Peyer's patch (tissue), 4 donors: ENCODE data around the gene ADCY3. TPM values are rescaled to one million over a fixed set of nuclear protein-coding genes. Genes with fewer than 3 reads are reported as not detected.

Experiments used
- DNase-seq, 3 donors: peaks; one replicate each; pipeline ENCODE4 v3.0.0-alpha.2; 2017 to 2019
- H3K27ac ChIP-seq, 4 donors: fragments of 200-600 bp; sonication (generic); one replicate each; pipeline ENCODE4 v1.5.1; 2016 to 2019
- H3K27me3 ChIP-seq, 2 donors: fragments of 200-600 bp; sonication (generic); one replicate each; pipeline ENCODE4 v1.5.1; 2019
- H3K36me3 ChIP-seq, 3 donors: fragments of 200-600 bp; sonication (generic); one replicate each; pipeline ENCODE4 v1.5.1; 2016 to 2019
- H3K4me1 ChIP-seq, 4 donors: fragments of 200-600 bp; sonication (generic); one replicate each; pipeline ENCODE4 v1.5.1; 2016 to 2019
- H3K4me3 ChIP-seq, 4 donors: fragments of 200-600 bp; sonication (generic); 1 replicate in 3 of 4; 2 replicates in 1 of 4; pipeline ENCODE4 v1.5.1; 2016 to 2019; ENCODE audit warnings: mild to moderate bottlenecking in 1 of 4
- H3K9me3 ChIP-seq, 4 donors: fragments of 200-600 bp; sonication (generic); one replicate each; pipeline ENCODE4 v1.5.1; 2016 to 2019; ENCODE audit warnings: mild to moderate bottlenecking in 1 of 4
- POLR2A ChIP-seq, 2 donors: fragments of 450-650 bp; IDR thresholded peaks; one replicate each; pipeline ENCODE4 v1.5.1; 2017; ENCODE audit warnings: antibody characterized with exemption in 2 of 2, mild to moderate bottlenecking in 2 of 2, moderate library complexity in 2 of 2
- total RNA-seq, 4 donors: library from RNA; depleted of rRNA; stranded (reverse); fragments of >200 nt; gene quantifications; one replicate each; pipeline ENCODE4 v1.1.0, GENCODE V29; 2016
- TF ChIP-seq, protein P1 (sequence below), 6 experiments: fragments of 450-650 bp in 4 of 6; fragments of 200-600 bp in 2 of 6; sonication (generic) in 1 of 6; IDR thresholded peaks; one replicate each; pipeline ENCODE4 v1.5.1; 2017 to 2019; ENCODE audit warnings: antibody characterized with exemption in 6 of 6, mild to moderate bottlenecking in 3 of 6, moderate library complexity in 1 of 6

Gene ADCY3
- total RNA-seq, 4 donors from 2014 or later, result 23.6 to 195 (median 56.4) TPM

DNA sequence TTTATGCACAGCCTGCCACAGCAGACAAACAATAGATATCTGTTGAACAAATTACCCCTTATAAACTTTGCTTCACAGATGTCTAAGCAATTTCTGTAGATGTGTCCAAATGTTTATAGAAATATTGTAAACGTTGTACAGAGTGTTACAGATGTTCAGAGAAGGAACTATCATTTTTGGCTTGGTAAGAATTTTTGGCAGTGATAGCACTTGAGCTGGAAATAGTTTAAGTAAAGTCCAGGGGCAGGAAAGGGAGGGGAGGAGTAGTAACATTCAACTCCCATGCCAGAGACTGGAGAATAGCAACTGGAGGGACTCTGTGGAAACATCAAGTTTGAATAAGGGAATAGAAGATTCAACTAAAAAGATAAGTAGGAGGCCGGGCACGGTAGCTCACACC is 131.2 kb downstream of the ADCY3 start:
- Histone ChIP-seq H3K27ac (no peak overlapping the region), H3K4me3 (no peak overlapping the region), H3K36me3 (no peaks in the 10 kb centered on the region), H3K27me3 (no peaks in the 10 kb centered on the region), H3K9me3 (no peaks in the 10 kb centered on the region), H3K4me1 (peaks cover 0 to 2% (median 0%) of the 10 kb centered on the region in 4 donors)
- DNase-seq, result no peak
- TF ChIP-seq, protein P1, sequence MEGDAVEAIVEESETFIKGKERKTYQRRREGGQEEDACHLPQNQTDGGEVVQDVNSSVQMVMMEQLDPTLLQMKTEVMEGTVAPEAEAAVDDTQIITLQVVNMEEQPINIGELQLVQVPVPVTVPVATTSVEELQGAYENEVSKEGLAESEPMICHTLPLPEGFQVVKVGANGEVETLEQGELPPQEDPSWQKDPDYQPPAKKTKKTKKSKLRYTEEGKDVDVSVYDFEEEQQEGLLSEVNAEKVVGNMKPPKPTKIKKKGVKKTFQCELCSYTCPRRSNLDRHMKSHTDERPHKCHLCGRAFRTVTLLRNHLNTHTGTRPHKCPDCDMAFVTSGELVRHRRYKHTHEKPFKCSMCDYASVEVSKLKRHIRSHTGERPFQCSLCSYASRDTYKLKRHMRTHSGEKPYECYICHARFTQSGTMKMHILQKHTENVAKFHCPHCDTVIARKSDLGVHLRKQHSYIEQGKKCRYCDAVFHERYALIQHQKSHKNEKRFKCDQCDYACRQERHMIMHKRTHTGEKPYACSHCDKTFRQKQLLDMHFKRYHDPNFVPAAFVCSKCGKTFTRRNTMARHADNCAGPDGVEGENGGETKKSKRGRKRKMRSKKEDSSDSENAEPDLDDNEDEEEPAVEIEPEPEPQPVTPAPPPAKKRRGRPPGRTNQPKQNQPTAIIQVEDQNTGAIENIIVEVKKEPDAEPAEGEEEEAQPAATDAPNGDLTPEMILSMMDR (IDR thresholded peaks at IDR 0.05), result no peak
- TF ChIP-seq POLR2A (IDR thresholded peaks at IDR 0.05), result no peak

DNA sequence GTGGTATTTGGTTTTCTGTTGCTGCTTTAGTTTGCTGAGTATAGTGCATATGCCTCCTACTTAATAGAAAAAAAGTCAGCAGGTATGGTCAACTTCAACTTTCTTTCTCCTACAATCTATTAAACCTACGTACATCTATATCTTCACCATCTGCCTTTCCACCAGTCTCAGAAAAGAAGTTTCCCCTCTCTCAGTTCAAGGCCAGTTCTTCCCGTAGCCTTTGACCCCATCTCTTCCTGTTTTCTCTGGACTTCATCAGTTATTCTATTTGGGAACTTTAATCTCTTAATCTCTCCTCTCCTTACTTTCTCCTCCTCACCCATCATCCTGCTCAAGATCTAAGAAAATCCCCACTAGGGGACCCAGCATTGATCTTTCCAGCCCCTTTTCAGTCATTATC is 132.5 kb downstream of the ADCY3 start:
- Histone ChIP-seq H3K27ac (no peak overlapping the region), H3K4me3 (no peak overlapping the region), H3K36me3 (no peaks in the 10 kb centered on the region), H3K9me3 (no peaks in the 10 kb centered on the region), H3K27me3 (no peaks in the 10 kb centered on the region), H3K4me1 (no peaks in the 10 kb centered on the region)
- no peak for DNase-seq
- TF ChIP-seq POLR2A (IDR thresholded peaks at IDR 0.05), result no peak
- TF ChIP-seq, protein P1 (IDR thresholded peaks at IDR 0.05), result no peak

DNA sequence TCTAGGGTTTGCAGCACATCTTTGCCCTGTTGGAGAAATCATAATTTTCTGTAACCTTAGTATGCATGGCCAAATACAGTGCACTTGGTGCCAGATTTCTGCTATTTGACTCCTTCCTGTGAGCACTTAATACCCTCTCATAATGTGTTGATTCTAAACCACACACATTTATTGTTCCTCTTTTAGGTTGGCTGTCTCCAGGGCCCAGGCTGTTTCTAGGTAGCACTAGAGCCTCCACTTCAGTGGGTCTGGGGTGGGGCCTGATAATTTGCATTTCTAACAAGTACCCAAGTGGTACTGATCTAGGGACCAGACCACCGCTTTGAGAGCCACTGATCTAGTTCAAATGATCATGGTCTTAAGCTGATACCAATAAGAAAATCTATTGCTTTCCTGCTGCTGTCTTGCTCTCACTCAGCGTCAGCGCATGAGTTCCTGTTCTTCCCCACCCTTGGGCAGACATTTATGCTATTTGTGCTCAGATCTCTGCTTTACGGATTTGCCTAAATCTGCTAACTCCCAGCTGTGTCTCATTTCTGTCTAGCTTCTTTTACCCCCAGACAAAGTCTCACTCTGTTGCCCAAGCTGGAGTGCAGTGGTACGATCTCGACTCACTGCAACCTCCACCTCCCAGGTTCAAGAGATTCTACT is 134.2 kb downstream of the ADCY3 start:
- H3K4me3 ChIP-seq, result no peak overlapping the region
- no peaks in the 10 kb centered on the region for H3K4me1 ChIP-seq
- no peaks in the 10 kb centered on the region for H3K9me3 ChIP-seq
- peak overlapping the region in 1 of 4 donors; percentile 61 for H3K27ac ChIP-seq
- peak in 2 of 3 donors; percentile 69 to 74 for DNase-seq
- H3K27me3 ChIP-seq, result no peaks in the 10 kb centered on the region
- H3K36me3 ChIP-seq, result no peaks in the 10 kb centered on the region
- no peak for TF ChIP-seq POLR2A (IDR thresholded peaks at IDR 0.05)
- TF ChIP-seq, protein P1 (IDR thresholded peaks at IDR 0.05), result no peak

DNA sequence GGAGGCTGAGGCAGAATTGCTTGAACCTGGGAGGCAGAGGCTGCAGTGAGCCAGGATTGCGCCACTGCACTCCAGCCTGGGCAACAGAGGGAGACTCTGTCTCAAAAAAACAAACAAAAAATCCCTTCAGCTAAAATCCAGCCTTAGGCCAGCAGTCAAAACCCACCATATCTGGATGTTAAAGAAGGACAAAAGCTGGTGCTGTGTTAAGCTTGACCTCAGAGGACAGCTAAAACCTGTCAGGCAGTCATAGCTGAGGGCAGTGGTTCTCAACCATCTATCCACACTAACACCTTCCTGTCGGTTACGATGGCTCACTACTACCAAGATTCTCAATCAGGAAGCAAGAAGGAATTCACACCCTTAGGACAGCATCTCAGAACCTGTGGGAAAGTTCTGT is 136.4 kb downstream of the ADCY3 start:
- Histone ChIP-seq H3K4me1 (no peaks in the 10 kb centered on the region), H3K4me3 (no peak overlapping the region), H3K27me3 (no peaks in the 10 kb centered on the region), H3K36me3 (no peaks in the 10 kb centered on the region), H3K9me3 (no peaks in the 10 kb centered on the region), H3K27ac (no peak overlapping the region)
- no peak for DNase-seq
- TF ChIP-seq, protein P1 (IDR thresholded peaks at IDR 0.05), result no peak
- TF ChIP-seq POLR2A (IDR thresholded peaks at IDR 0.05), result no peak

DNA sequence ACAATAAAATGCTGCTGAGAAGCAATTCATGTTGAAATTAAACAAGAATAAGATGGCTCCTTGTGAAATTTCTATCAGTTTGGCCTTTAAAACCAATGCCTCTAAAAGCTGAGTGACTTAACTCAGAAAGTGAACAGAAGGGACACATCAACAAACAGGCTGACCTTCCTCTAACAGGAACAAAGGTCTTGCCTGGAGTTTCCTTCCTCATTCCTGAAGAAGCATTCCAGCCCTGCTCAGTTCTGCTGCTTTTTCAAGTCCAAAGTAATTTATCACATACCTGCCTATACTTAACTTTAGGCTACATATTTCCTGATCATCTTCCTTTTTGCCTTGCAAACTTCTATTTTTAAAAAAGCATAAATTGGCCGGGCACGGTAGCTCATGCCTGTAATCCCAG is 140.9 kb downstream of the ADCY3 start:
- H3K4me3 ChIP-seq, result no peak overlapping the region
- no peak for DNase-seq
- TF ChIP-seq, protein P1 (IDR thresholded peaks at IDR 0.05), result no peak
- TF ChIP-seq POLR2A (IDR thresholded peaks at IDR 0.05), result no peak
- H3K27me3 ChIP-seq, result no peaks in the 10 kb centered on the region
- no peaks in the 10 kb centered on the region for H3K36me3 ChIP-seq
- no peaks in the 10 kb centered on the region for H3K4me1 ChIP-seq
- no peaks in the 10 kb centered on the region for H3K9me3 ChIP-seq
- no peak overlapping the region for H3K27ac ChIP-seq
